LNCAP (cell line): ENCODE data around the gene KIF3A.

Source experiments
- CTCF ChIP-seq: fragments of 450-650 bp; IDR thresholded peaks from 2 replicates; pipeline ENCODE4 v1.5.1; 2017; ENCODE audit warnings: mild to moderate bottlenecking

KIF3A gene

GRCh38 chr5:132774896-132775295, 37.5 kb upstream of the KIF3A start:
- TF ChIP-seq CTCF: no peak

- TF ChIP-seq CTCF: no peak
Measured at GRCh38 chr5:132774406-132774805, 37.1 kb upstream of the KIF3A start.

GRCh38 chr5:132773601-132774355, 36.4 kb upstream of the KIF3A start:
- no peak for TF ChIP-seq CTCF

- no peak for TF ChIP-seq CTCF
Measured at GRCh38 chr5:132773114-132773513, 35.8 kb upstream of the KIF3A start.

GRCh38 chr5:132772291-132773070, 35.1 kb upstream of the KIF3A start:
- TF ChIP-seq CTCF: no peak

GRCh38 chr5:132771503-132771998, 34.2 kb upstream of the KIF3A start:
- TF ChIP-seq CTCF: no peak

- no peak for TF ChIP-seq CTCF
Measured at GRCh38 chr5:132770476-132771159, 33.3 kb upstream of the KIF3A start.
